ENCODE measurements around the gene SLC9A5.

The SLC9A5 gene

DNA sequence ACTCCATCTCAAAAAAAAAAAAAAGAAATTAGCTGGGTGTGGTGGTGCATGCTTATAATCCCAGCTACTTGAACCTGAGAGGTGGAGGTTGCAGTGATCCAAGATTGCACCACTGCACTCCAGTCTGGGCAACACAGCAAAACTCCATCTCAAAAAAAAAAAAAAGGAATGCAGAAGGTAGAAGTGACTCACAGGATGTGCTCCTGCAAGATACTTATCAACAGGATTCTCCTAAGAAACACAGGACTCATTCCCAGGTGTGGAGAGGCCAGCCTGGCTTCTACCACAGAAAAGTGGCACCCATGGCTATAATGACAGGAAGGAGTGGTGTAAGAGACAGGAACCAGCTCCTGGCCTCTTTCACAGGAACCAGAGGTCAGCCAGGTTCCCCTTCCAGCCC, 36.0 kb upstream of the SLC9A5 start:
- no peak for DNase-seq (ENCODE audit: low read depth)

DNA sequence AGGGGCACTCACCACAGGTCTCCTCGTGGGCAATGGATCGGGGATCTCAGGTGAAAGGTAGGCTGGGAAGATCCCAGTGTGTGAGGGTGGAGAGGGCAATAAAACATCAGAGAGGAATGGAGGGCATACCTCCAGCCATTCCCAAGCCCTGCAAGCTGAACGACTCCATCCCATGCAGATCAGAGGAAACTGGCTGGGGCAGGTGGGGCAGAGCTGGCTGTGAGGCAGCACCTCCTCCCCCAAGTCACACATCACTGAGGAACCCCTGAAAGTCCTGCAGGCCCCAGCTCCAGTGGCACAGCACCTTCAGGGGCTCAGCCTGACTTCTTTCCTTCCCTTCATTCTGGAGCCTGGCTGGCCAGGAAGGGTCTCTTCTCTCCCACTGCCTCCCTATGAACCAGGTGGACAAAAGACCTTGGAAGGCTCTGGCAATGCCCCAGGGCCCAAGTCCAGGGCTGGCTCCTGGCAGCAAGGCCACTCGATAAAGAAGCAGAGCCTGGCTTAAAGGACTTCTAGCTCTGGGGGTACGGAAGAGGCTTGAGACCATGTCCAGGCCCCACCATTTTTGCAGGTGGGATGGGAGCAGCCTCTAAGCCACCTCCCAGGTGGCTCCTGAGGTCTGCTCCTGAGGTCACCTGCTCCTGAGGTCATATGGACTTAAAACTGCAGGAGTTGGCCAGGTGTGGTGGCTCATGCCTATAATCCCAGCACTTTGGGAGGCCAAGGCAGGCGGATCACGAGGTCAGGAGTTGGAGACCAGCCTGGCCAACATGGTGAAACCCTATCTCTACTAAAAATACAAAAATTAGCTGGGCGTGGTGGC, 35.4 kb upstream of the SLC9A5 start:
- TF ChIP-seq MYC (IDR thresholded peaks at IDR 0.05; ENCODE audit: low read depth, low read length) (no peak), POLR2A (IDR thresholded peaks at IDR 0.05; ENCODE audit: extremely low read depth, insufficient read length) (no peak), CTCF (IDR thresholded peaks at IDR 0.05; ENCODE audit: low read depth, low read length) (no peak)
- TF ChIP-seq, protein P1, sequence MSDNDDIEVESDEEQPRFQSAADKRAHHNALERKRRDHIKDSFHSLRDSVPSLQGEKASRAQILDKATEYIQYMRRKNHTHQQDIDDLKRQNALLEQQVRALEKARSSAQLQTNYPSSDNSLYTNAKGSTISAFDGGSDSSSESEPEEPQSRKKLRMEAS (IDR thresholded peaks at IDR 0.05; ENCODE audit: low read depth, low read length), result no peak
- no peak for DNase-seq (ENCODE audit: low read depth)
- no peak overlapping the region for H3K4me3 ChIP-seq (ENCODE audit: low read depth, low read length)

More for the DNA sequence above, 36.0 kb upstream of the SLC9A5 start:
- no peak overlapping the region for H3K4me3 ChIP-seq (ENCODE audit: low read depth, low read length)
- TF ChIP-seq, protein P1 (IDR thresholded peaks at IDR 0.05; ENCODE audit: low read depth, low read length), result no peak
- TF ChIP-seq POLR2A (IDR thresholded peaks at IDR 0.05; ENCODE audit: extremely low read depth, insufficient read length) (no peak), CTCF (IDR thresholded peaks at IDR 0.05; ENCODE audit: low read depth, low read length) (no peak), MYC (IDR thresholded peaks at IDR 0.05; ENCODE audit: low read depth, low read length) (no peak)

DNA sequence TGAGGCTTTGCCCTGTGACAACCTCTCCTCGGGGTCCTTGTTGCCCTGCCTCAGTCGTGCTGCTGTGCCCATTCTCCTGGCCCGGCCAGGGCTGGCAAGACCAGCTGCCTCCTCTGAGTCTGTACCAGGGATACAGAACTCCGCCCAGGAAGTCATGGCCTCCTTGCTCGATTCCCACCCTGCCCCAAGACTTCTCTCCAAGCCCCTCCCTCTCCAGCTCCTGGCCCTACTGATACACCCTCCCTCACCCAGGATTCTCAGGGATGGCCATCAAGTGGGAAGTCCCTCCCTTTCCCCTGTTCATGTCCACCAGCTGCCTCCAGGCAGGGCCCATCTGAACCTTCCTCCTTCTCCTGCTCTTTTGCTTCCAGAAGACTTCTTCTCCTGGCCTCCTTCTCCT, 33.1 kb upstream of the SLC9A5 start:
- H3K4me3 ChIP-seq (ENCODE audit: low read depth, low read length), result no peak overlapping the region
- DNase-seq (ENCODE audit: low read depth), result no peak
- TF ChIP-seq POLR2A (IDR thresholded peaks at IDR 0.05; ENCODE audit: extremely low read depth, insufficient read length), result no peak
- TF ChIP-seq CTCF (IDR thresholded peaks at IDR 0.05; ENCODE audit: low read depth, low read length), result no peak
- TF ChIP-seq MYC (IDR thresholded peaks at IDR 0.05; ENCODE audit: low read depth, low read length), result no peak
- TF ChIP-seq, protein P1 (IDR thresholded peaks at IDR 0.05; ENCODE audit: low read depth, low read length), result no peak

DNA sequence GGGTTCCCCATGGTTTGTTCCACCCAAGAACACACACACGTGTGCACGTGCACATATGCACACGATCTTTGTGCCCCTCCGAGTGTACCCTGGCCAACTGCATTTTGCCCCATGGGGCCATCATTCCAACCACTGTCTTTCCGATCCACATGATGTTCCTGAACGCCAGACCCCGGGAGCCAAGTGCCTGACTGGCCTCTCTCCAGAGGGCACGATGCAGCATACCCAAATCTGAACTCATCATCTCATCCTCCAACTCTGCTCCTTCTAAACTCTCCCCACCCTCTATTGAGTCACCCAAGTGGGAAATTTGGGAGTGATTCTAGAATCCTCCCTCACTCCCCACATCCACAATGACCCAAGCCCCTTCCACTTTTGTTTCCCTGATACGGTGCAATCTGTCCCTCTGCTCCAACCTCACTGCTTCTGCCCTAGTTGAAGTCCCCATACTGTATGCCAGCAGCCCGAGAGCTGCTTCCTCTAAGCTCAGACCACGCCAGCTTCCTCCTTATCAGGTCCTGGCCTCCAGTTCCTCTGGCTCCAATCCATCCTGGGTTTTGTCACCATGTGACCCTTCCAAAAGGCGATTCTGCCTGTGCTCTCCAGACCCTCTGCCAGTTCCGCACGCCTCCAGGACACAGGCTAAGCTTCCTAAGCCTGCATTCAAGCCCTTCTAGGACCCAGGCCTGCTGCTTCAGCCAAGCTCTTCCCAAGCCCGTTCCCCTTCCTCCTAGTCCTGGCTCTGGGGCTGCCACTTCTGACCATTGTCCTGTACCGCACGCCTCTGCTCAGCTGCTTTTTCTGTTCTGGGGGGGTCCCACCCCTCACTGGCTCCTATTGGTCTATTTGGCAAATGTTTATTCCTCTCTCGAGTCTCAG, 31.9 kb upstream of the SLC9A5 start:
- H3K4me3 ChIP-seq (ENCODE audit: low read depth, low read length), result no peak overlapping the region
- TF ChIP-seq, protein P1 (IDR thresholded peaks at IDR 0.05; ENCODE audit: low read depth, low read length), result no peak
- TF ChIP-seq MYC (IDR thresholded peaks at IDR 0.05; ENCODE audit: low read depth, low read length), result no peak
- TF ChIP-seq CTCF (IDR thresholded peaks at IDR 0.05; ENCODE audit: low read depth, low read length), result no peak
- no peak for TF ChIP-seq POLR2A (IDR thresholded peaks at IDR 0.05; ENCODE audit: extremely low read depth, insufficient read length)
- no peak for DNase-seq (ENCODE audit: low read depth)

GRCh38 chr16:67223992-67224391, 24.8 kb upstream of the SLC9A5 start:
- no peak for DNase-seq (ENCODE audit: low read depth)
- H3K4me3 ChIP-seq (ENCODE audit: low read depth, low read length), result no peak overlapping the region
- TF ChIP-seq CTCF (IDR thresholded peaks at IDR 0.05; ENCODE audit: low read depth, low read length), result no peak
- no peak for TF ChIP-seq POLR2A (IDR thresholded peaks at IDR 0.05; ENCODE audit: extremely low read depth, insufficient read length)
- TF ChIP-seq, protein P1 (IDR thresholded peaks at IDR 0.05; ENCODE audit: low read depth, low read length), result no peak
- no peak for TF ChIP-seq MYC (IDR thresholded peaks at IDR 0.05; ENCODE audit: low read depth, low read length)

Data from NB4 (cell line).